B cell (primary cell): Measurements from ENCODE around the gene KIAA1586. TPM values are rescaled to one million over a fixed set of nuclear protein-coding genes. Genes with fewer than 3 reads are reported as not detected.

Experiments
- ATAC-seq: fragments of 200-7000 bp; cut with Tn5 transposase; one replicate; pipeline ENCODE4 v1.10.0; 2021; ENCODE audit warnings: low read depth, mild to moderate bottlenecking, moderate number of reproducible peaks, moderate library complexity
- CTCF ChIA-PET: fragments of 350-600 bp; sonication (Branson Sonifier 250); formaldehyde crosslinking; loops from one replicate; lab custom pipeline; 2021; ENCODE audit warnings: antibody characterized with exemption, inconsistent platforms; lab: Charles Lee
- POLR2A ChIA-PET: fragments of 350-600 bp; sonication (Branson Sonifier 250); formaldehyde crosslinking; loops from one replicate; lab custom pipeline; 2021; ENCODE audit warnings: antibody characterized with exemption; lab: Charles Lee
- DNase-seq: peaks from one replicate; pipeline ENCODE4 v3.0.0; 2013
- H2AFZ ChIP-seq: 2 replicates; pipeline ENCODE4 v1.6.1; 2012; ENCODE audit warnings: mild to moderate bottlenecking, low read depth, low read length; ENCODE audit not compliant: insufficient read depth, poor library complexity, severe bottlenecking
- H3K27ac ChIP-seq, 2 donors: 1 replicate in 1 of 2; 2 replicates in 1 of 2; pipeline ENCODE4 v1.5.1; 2012 to 2013; ENCODE audit warnings: low read length in 2 of 2, mild to moderate bottlenecking in 2 of 2, moderate library complexity in 1 of 2
- H3K27me3 ChIP-seq, 4 experiments: fragments of 200-600 bp in 1 of 4; sonication (generic) in 1 of 4; replicated peaks in 1 of 4; 1 replicate in 2 of 4; 2 replicates in 2 of 4; pipeline versions ENCODE4 v1.6.1 to v1.7.0; 2013 to 2016; ENCODE audit warnings: low read length in 3 of 4, mild to moderate bottlenecking in 2 of 4, mixed read lengths in 1 of 4, moderate library complexity in 1 of 4; ENCODE audit not compliant: insufficient read depth in 4 of 4, control insufficient read depth in 3 of 4; ENCODE audit errors: control extremely low read depth in 1 of 4
- H3K36me3 ChIP-seq, 2 experiments: replicated peaks in 1 of 2; 1 replicate in 1 of 2; 2 replicates in 1 of 2; pipeline versions ENCODE4 v1.6.1 to v1.7.1; 2013; ENCODE audit warnings: low read length in 1 of 2; ENCODE audit not compliant: insufficient read depth in 2 of 2, control insufficient read depth in 1 of 2; ENCODE audit errors: control extremely low read depth in 1 of 2, extremely low read depth in 1 of 2
- H3K4me1 ChIP-seq, 2 donors: fragments of 200-600 bp in 1 of 2; sonication (generic) in 1 of 2; 1 replicate in 1 of 2; 2 replicates in 1 of 2; pipeline versions ENCODE4 v1.5.1 to v1.6.1; 2013 to 2017; ENCODE audit warnings: low read length in 2 of 2; ENCODE audit not compliant: control insufficient read depth in 2 of 2, insufficient read depth in 2 of 2
- H3K4me2 ChIP-seq: replicated peaks from 2 replicates; pipeline ENCODE3; 2012; ENCODE audit warnings: mild to moderate bottlenecking, low read depth, low read length; ENCODE audit not compliant: poor library complexity, severe bottlenecking
- H3K4me3 ChIP-seq, 5 experiments: fragments of 200-600 bp in 1 of 5; sonication (generic) in 1 of 5; 1 replicate in 3 of 5; 2 replicates in 2 of 5; pipeline versions ENCODE4 v1.5.1 to v1.7.0; 2011 to 2016; ENCODE audit warnings: low read length in 4 of 5, mild to moderate bottlenecking in 4 of 5, low read depth in 2 of 5, control low read depth in 1 of 5, moderate library complexity in 1 of 5; ENCODE audit not compliant: insufficient read depth in 1 of 5; ENCODE audit errors: control extremely low read depth in 1 of 5, extremely low read depth in 1 of 5
- H3K79me2 ChIP-seq: fragments of 200-600 bp; sonication (generic); one replicate; pipeline ENCODE4 v1.6.0; 2016; ENCODE audit warnings: low read length; ENCODE audit not compliant: control insufficient read depth, insufficient read depth
- H3K9ac ChIP-seq: fragments of 200-600 bp; sonication (generic); 2 replicates; pipeline ENCODE4 v1.6.1; 2017; ENCODE audit warnings: mild to moderate bottlenecking, low read length, moderate library complexity
- H3K9me3 ChIP-seq, 3 donors: one replicate each; pipeline versions ENCODE4 v1.6.1 to v1.7.1; 2013; ENCODE audit warnings: low read length in 2 of 3; ENCODE audit not compliant: control insufficient read depth in 2 of 3, insufficient read depth in 1 of 3; ENCODE audit errors: control extremely low read depth in 1 of 3
- H4K20me1 ChIP-seq: 2 replicates; pipeline ENCODE4 v1.6.0; 2012; ENCODE audit warnings: mild to moderate bottlenecking, low read length; ENCODE audit not compliant: insufficient read depth, control insufficient read depth, poor library complexity, severe bottlenecking
- H3K27ac Mint-ChIP-seq: one replicate; pipeline ENCODE4 v1.8.0; 2021; ENCODE audit warnings: mixed read lengths
- H3K27me3 Mint-ChIP-seq: one replicate; pipeline ENCODE4 v1.8.0; 2021; ENCODE audit warnings: mixed read lengths
- H3K4me1 Mint-ChIP-seq: one replicate; pipeline ENCODE4 v1.8.0; 2021; ENCODE audit warnings: mixed read lengths
- H3K4me3 Mint-ChIP-seq: one replicate; pipeline ENCODE4 v1.8.0; 2021; ENCODE audit warnings: mixed read lengths
- H3K9me3 Mint-ChIP-seq: one replicate; pipeline ENCODE4 v1.8.0; 2022; ENCODE audit warnings: mixed read lengths; ENCODE audit not compliant: insufficient read depth
- EZH2 ChIP-seq: IDR thresholded peaks from 2 replicates; pipeline ENCODE4 v1.6.1; 2012; ENCODE audit warnings: borderline replicate concordance, low read depth, mild to moderate bottlenecking, moderate library complexity, low read length; ENCODE audit not compliant: insufficient read depth, poor library complexity, severe bottlenecking
- WGBS: methylation state at CpG from one replicate; pipeline ENCODE4 v1.1.5; 2013; ENCODE audit warnings: missing lambda C conversion rate; ENCODE audit not compliant: insufficient coverage; 5-methylcytosine and 5-hydroxymethylcytosine counted together
- intact Hi-C: fragments of 100-400 bp; cut with micrococcal nuclease; formaldehyde crosslinking; loops from one replicate; pipeline ENCODE4 v1.10.0; 2022
- polyA plus RNA-seq: library from polyadenylated mRNA; depleted of rRNA; stranded (reverse); fragments of >200 nt; gene quantifications from 2 replicates; pipeline ENCODE4 v1.2.3, GENCODE V29; 2012
- total RNA-seq, 2 donors: library from RNA; stranded (reverse); fragments of 120-200 nt in 1 of 2; gene quantifications; 1 replicate in 1 of 2; 2 replicates in 1 of 2; pipeline versions ENCODE4 v1.2.3 to v1.2.4, GENCODE V29; 2013 to 2022
- TF ChIP-seq, protein P1 (sequence below): fragments of 200-600 bp; IDR thresholded peaks from one replicate; pipeline ENCODE4 v1.8.0; 2022; ENCODE audit warnings: antibody characterized with exemption, mild to moderate bottlenecking

KIAA1586 gene
- total and polyA plus RNA-seq, 2 donors (not counting 1 experiment from before 2014, with no cell fraction given): 1.2 to 16.3 TPM

DNA sequence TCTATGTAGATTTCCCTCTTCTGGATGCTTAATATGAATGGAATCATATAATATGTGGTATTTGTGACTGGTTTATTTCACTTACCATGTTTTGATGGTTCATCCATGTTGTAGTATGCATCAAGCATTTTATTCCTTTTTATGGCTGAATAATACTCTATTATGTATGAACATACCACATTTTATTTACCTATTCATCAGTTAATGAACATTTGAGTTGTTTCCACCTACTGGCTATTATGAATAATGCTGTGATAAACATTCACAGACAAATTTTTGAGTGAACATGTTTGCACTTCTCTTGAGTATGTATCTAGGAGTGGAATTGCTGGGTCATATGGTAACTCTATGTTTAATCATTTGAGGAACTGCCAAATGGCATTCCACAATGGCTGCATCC is 28.6 kb downstream of the KIAA1586 start:
- Histone ChIP-seq H3K4me1 (no peaks in the 10 kb centered on the region), H3K27ac (no peak overlapping the region), H3K79me2 (no peaks in the 10 kb centered on the region), H3K4me2 (no peak overlapping the region), H3K9ac (no peak overlapping the region), H3K36me3 (no peaks in the 10 kb centered on the region), H3K27me3 (no peaks in the 10 kb centered on the region), H4K20me1 (no peaks in the 10 kb centered on the region), H3K9me3 (peaks cover 0 to 6% (median 0%) of the 10 kb centered on the region in 3 donors), H3K4me3 (no peak overlapping the region), H2AFZ (no peak overlapping the region)
- H3K9me3 Mint-ChIP-seq: no peaks in the 10 kb centered on the region
- no peaks in the 10 kb centered on the region for H3K27me3 Mint-ChIP-seq
- no peaks in the 10 kb centered on the region for H3K4me1 Mint-ChIP-seq
- TF ChIP-seq EZH2: no peak
- TF ChIP-seq, protein P1, sequence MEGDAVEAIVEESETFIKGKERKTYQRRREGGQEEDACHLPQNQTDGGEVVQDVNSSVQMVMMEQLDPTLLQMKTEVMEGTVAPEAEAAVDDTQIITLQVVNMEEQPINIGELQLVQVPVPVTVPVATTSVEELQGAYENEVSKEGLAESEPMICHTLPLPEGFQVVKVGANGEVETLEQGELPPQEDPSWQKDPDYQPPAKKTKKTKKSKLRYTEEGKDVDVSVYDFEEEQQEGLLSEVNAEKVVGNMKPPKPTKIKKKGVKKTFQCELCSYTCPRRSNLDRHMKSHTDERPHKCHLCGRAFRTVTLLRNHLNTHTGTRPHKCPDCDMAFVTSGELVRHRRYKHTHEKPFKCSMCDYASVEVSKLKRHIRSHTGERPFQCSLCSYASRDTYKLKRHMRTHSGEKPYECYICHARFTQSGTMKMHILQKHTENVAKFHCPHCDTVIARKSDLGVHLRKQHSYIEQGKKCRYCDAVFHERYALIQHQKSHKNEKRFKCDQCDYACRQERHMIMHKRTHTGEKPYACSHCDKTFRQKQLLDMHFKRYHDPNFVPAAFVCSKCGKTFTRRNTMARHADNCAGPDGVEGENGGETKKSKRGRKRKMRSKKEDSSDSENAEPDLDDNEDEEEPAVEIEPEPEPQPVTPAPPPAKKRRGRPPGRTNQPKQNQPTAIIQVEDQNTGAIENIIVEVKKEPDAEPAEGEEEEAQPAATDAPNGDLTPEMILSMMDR: no peak
- no peak overlapping the region for H3K27ac Mint-ChIP-seq
- intact Hi-C loops: no loop called here
- POLR2A ChIA-PET: no interaction called here
- H3K4me3 Mint-ChIP-seq: no peak overlapping the region
- ATAC-seq: no peak
- CTCF ChIA-PET: no interaction called here
- no peak for DNase-seq

DNA sequence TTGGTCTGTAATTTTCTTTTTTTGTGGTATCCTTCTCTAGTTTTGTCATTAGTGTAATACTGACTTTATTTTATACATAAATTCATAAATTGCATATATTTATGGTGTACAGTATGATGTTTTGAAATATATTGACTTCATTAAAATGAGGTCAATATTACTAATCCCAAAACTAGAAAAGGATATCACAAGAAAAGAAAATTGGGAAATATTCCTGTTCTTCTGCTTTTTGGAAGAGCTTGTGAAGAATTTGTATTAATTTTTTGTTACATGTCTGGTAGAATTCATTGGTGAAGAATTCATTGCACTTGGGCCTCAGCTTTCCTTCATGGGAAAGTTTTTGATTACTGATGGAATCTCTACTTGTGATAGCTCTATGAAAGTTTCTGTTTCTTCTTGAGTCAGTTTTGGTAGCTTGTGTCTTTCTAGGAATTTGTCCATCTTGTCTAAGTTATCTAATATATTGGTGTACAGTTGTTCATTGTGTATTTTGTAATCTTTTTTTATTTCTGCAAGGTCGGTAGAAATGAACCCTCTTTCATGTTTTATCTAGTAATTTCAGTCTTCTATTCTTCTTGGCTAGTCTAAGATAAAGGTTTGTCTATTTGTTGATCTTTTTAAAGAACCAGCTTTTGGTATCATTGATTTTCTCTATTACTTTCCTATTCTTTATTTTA is 32.2 kb downstream of the KIAA1586 start:
- POLR2A ChIA-PET: no interaction called here
- CTCF ChIA-PET: interaction anchor here (1.2 kb wide), 1 partner anchor 20 kb away, joined by 3 read pairs; no protein-coding TSS in a partner anchor
- no peak for DNase-seq

More for the DNA sequence above, 32.2 kb downstream of the KIAA1586 start:
- Mint-ChIP-seq H3K4me3 (no peak overlapping the region), H3K27me3 (no peaks in the 10 kb centered on the region), H3K4me1 (no peaks in the 10 kb centered on the region), H3K27ac (no peak overlapping the region), H3K9me3 (no peaks in the 10 kb centered on the region)
- intact Hi-C loops: no loop called here
- Histone ChIP-seq H3K4me1 (no peaks in the 10 kb centered on the region), H3K27ac (no peak overlapping the region), H3K4me3 (no peak overlapping the region), H2AFZ (no peak overlapping the region), H3K27me3 (no peaks in the 10 kb centered on the region), H3K79me2 (no peaks in the 10 kb centered on the region), H3K9ac (no peak overlapping the region), H3K4me2 (no peak overlapping the region), H3K36me3 (no peaks in the 10 kb centered on the region), H3K9me3 (peaks cover 0 to 6% (median 0%) of the 10 kb centered on the region in 3 donors), H4K20me1 (no peaks in the 10 kb centered on the region)
- no peak for ATAC-seq
- TF ChIP-seq EZH2: no peak
- TF ChIP-seq, protein P1: no peak
- WGBS: no CpG with 5 or more reads among the region's 1 CpG
